A673 (cell line): ENCODE results near the gene CPEB4.

ENCODE experiments used
- CTCF ChIP-seq: fragments of 300-800, 200-600 bp; sonication (generic); conservative IDR thresholded peaks from 2 replicates; pipeline ENCODE4 v1.5.1; 2017; ENCODE audit warnings: low read depth, mild to moderate bottlenecking, antibody characterized with exemption, low read length, moderate library complexity, mixed read lengths
- EZH2 ChIP-seq: fragments of 200-600 bp; sonication (generic); IDR thresholded peaks from 2 replicates; pipeline ENCODE4 v1.6.1; 2017; ENCODE audit warnings: borderline replicate concordance, low read depth, mild to moderate bottlenecking, mixed read lengths, antibody characterized with exemption, low read length; ENCODE audit not compliant: poor library complexity, severe bottlenecking

GRCh38 chr5:173967241-173967640, 79.1 kb downstream of the CPEB4 start:
- TF ChIP-seq CTCF (no peak), EZH2 (no peak)
